HepG2 (cell line): Measurements from ENCODE around the gene ZBTB32. TPM values are rescaled to one million over a fixed set of nuclear protein-coding genes. Genes with fewer than 3 reads are reported as not detected.

Experiments used
- BCL3 ChIP-seq: sonication (generic); formaldehyde crosslinking; IDR thresholded peaks from 2 replicates; pipeline ENCODE4 v1.5.1; 2020; ENCODE audit warnings: mild to moderate bottlenecking, missing genetic modification reagents, moderate library complexity
- DNMT3B ChIP-seq: conservative IDR thresholded peaks from 2 replicates; pipeline ENCODE4 v1.6.1; 2016; ENCODE audit warnings: missing biosample characterization, control low read depth
- HNRNPLL ChIP-seq: fragments of 200-400 bp; formaldehyde crosslinking; IDR thresholded peaks from 2 replicates; pipeline ENCODE4 v1.6.1; 2017; ENCODE audit warnings: mild to moderate bottlenecking, low read depth, low read length; ENCODE audit not compliant: poor library complexity, severe bottlenecking
- IRF1 ChIP-seq: sonication (generic); formaldehyde crosslinking; IDR thresholded peaks from 2 replicates; pipeline ENCODE4 v1.4.0; 2020; ENCODE audit warnings: low read depth, mild to moderate bottlenecking, missing genetic modification reagents
- NCOA1 ChIP-seq: sonication (generic); formaldehyde crosslinking; IDR thresholded peaks from 2 replicates; pipeline ENCODE4 v1.9.0; 2021; ENCODE audit warnings: missing genetic modification reagents
- PCBP2 ChIP-seq: fragments of 200-400 bp; formaldehyde crosslinking; optimal IDR thresholded peaks from 2 replicates; pipeline ENCODE3; 2018; ENCODE audit warnings: low read length, low read depth; ENCODE audit not compliant: poor library complexity, severe bottlenecking
- TARDBP ChIP-seq: sonication (generic); formaldehyde crosslinking; IDR thresholded peaks from 2 replicates; pipeline ENCODE4 v1.8.0; 2022; ENCODE audit warnings: mild to moderate bottlenecking, missing genetic modification reagents
- U2AF2 ChIP-seq: fragments of 200-400 bp; formaldehyde crosslinking; IDR thresholded peaks from 2 replicates; pipeline ENCODE4 v1.6.1; 2017; ENCODE audit warnings: low read depth, mild to moderate bottlenecking, low read length
- ZFP1 ChIP-seq: IDR thresholded peaks from 2 replicates; pipeline ENCODE4 v1.6.1; 2016
- ZNF543 ChIP-seq: sonication (generic); formaldehyde crosslinking; IDR thresholded peaks from 2 replicates; pipeline ENCODE4 v1.4.0; 2020; ENCODE audit warnings: mild to moderate bottlenecking, missing genetic modification reagents
- ZNF615 ChIP-seq: sonication (generic); formaldehyde crosslinking; IDR thresholded peaks from 2 replicates; pipeline ENCODE4 v1.5.0; 2020; ENCODE audit warnings: mild to moderate bottlenecking, missing genetic modification reagents, borderline replicate concordance
- ZNF772 ChIP-seq: sonication (generic); formaldehyde crosslinking; IDR thresholded peaks from 2 replicates; pipeline ENCODE4 v1.5.0; 2020; ENCODE audit warnings: mild to moderate bottlenecking, missing genetic modification reagents
- ZNF780A ChIP-seq: sonication (generic); formaldehyde crosslinking; IDR thresholded peaks from 2 replicates; pipeline ENCODE4 v1.8.0; 2022; ENCODE audit warnings: mild to moderate bottlenecking, missing genetic modification reagents, moderate library complexity
- ZZZ3 ChIP-seq: sonication (generic); formaldehyde crosslinking; IDR thresholded peaks from 2 replicates; pipeline ENCODE4 v1.4.0; 2020; ENCODE audit warnings: missing genetic modification reagents, mild to moderate bottlenecking, borderline replicate concordance
- polyA plus RNA-seq, 8 experiments: library from polyadenylated mRNA; depleted of rRNA in 3 of 8; stranded (reverse) in 7 of 8; unstranded in 1 of 8; fragments of >200 nt; fragmentation: Illumina TruSeq in 4 of 8; extraction: Trizol in 4 of 8; gene quantifications; 2 replicates each; pipeline versions ENCODE4 v1.2.1 to v1.2.3, GENCODE V29; 2011 to 2016; ENCODE audit warnings: low read depth in 4 of 8, missing spikeins in 1 of 8, mixed read lengths in 1 of 8; ENCODE audit not compliant: insufficient read depth in 1 of 8
- total RNA-seq, 5 experiments: library from RNA; depleted of rRNA; stranded (reverse); fragments of >200 nt; fragmentation: Illumina TruSeq; extraction: Trizol; gene quantifications; 2 replicates each; pipeline ENCODE4 v1.2.3, GENCODE V29; 2016; ENCODE audit warnings: low read depth in 1 of 5
- TF ChIP-seq, protein P1 (sequence below): sonication (generic); formaldehyde crosslinking; IDR thresholded peaks from 2 replicates; pipeline ENCODE4 v1.5.0; 2020; ENCODE audit warnings: mild to moderate bottlenecking, low read depth, missing genetic modification reagents, borderline replicate concordance
- TF ChIP-seq, protein P2 (sequence below): sonication (generic); formaldehyde crosslinking; IDR thresholded peaks from 2 replicates; pipeline ENCODE4 v1.5.1; 2020; ENCODE audit warnings: mild to moderate bottlenecking, missing genetic modification reagents, moderate library complexity
- TF ChIP-seq, protein P3 (sequence below): sonication (generic); formaldehyde crosslinking; IDR thresholded peaks from 2 replicates; pipeline ENCODE4 v1.8.0; 2022; ENCODE audit warnings: low read depth, missing genetic modification reagents
- TF ChIP-seq, protein P4 (sequence below): sonication (generic); formaldehyde crosslinking; IDR thresholded peaks from 2 replicates; pipeline ENCODE4 v1.5.0; 2020; ENCODE audit warnings: mild to moderate bottlenecking, missing genetic modification reagents

ZBTB32 gene
- total and polyA plus RNA-seq, 2 of the 13 experiments (the other 11 are each of a cell fraction or from before 2014, with no cell fraction given): not detected

DNA sequence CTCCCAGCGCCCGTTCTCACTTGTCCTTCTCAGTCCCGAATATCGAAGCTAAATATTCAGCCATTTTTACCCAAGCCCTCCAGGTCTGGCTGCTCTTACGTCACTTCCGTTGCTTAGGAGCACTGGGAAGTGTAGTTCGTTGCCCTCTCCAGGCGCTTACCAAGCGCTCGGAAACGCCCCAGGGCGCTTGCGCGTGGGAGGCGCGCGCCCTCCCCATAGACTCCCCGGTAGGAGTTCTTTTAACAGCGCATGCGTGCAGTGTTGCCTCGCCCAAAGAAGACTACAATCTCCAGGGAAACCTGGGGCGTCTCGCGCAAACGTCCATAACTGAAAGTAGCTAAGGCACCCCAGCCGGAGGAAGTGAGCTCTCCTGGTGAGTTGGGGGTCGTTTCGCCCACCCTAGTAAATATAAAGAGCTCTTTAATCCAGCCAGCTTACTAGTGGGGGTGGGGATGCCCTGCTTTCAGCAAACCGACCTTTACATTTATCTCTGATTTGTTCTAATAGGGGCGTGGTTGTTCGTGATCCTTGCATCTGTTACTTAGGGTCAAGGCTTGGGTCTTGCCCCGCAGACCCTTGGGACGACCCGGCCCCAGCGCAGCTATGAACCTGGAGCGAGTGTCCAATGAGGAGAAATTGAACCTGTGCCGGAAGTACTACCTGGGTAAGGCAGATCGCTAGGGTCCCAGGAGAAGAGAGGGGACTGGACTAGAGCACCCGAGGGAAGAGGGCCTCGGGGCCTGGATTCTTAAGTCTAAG is 41.1 kb downstream of the ZBTB32 start, which contains the start of the genes PSENEN and U2AF1L4 (continued):
- TF ChIP-seq, protein P1, sequence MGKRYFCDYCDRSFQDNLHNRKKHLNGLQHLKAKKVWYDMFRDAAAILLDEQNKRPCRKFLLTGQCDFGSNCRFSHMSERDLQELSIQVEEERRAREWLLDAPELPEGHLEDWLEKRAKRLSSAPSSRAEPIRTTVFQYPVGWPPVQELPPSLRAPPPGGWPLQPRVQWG (CRISPR knock-in tag): no peak
- TF ChIP-seq HNRNPLL (peak; percentile 41), IRF1 (CRISPR knock-in tag) (no peak), ZFP1 (CRISPR knock-in tag) (no peak), ZZZ3 (CRISPR knock-in tag) (no peak), U2AF2 (no peak), NCOA1 (CRISPR knock-in tag) (no peak), ZNF780A (CRISPR knock-in tag) (no peak), DNMT3B (CRISPR knock-in tag) (no peak), PCBP2 (no peak), ZNF543 (CRISPR knock-in tag) (no peak), TARDBP (CRISPR knock-in tag) (no peak), BCL3 (CRISPR knock-in tag) (0 out of 2 replicates have a peak, but pooled peaks have one; percentile 22), ZNF615 (CRISPR knock-in tag) (no peak), ZNF772 (no peak)
- TF ChIP-seq, protein P2, sequence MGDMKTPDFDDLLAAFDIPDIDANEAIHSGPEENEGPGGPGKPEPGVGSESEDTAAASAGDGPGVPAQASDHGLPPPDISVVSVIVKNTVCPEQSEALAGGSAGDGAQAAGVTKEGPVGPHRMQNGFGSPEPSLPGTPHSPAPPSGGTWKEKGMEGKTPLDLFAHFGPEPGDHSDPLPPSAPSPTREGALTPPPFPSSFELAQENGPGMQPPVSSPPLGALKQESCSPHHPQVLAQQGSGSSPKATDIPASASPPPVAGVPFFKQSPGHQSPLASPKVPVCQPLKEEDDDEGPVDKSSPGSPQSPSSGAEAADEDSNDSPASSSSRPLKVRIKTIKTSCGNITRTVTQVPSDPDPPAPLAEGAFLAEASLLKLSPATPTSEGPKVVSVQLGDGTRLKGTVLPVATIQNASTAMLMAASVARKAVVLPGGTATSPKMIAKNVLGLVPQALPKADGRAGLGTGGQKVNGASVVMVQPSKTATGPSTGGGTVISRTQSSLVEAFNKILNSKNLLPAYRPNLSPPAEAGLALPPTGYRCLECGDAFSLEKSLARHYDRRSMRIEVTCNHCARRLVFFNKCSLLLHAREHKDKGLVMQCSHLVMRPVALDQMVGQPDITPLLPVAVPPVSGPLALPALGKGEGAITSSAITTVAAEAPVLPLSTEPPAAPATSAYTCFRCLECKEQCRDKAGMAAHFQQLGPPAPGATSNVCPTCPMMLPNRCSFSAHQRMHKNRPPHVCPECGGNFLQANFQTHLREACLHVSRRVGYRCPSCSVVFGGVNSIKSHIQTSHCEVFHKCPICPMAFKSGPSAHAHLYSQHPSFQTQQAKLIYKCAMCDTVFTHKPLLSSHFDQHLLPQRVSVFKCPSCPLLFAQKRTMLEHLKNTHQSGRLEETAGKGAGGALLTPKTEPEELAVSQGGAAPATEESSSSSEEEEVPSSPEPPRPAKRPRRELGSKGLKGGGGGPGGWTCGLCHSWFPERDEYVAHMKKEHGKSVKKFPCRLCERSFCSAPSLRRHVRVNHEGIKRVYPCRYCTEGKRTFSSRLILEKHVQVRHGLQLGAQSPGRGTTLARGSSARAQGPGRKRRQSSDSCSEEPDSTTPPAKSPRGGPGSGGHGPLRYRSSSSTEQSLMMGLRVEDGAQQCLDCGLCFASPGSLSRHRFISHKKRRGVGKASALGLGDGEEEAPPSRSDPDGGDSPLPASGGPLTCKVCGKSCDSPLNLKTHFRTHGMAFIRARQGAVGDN: no peak; the same call in 1 of the 2 replicates
- TF ChIP-seq, protein P3, sequence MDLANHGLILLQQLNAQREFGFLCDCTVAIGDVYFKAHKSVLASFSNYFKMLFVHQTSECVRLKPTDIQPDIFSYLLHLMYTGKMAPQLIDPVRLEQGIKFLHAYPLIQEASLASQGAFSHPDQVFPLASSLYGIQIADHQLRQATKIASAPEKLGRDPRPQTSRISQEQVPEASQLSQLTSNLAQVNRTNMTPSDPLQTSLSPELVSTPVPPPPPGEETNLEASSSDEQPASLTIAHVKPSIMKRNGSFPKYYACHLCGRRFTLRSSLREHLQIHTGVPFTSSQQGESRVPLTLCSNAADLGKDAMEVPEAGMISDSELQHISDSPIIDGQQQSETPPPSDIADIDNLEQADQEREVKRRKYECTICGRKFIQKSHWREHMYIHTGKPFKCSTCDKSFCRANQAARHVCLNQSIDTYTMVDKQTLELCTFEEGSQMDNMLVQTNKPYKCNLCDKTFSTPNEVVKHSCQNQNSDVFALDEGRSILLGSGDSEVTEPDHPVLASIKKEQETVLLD: no peak
- TF ChIP-seq, protein P4, sequence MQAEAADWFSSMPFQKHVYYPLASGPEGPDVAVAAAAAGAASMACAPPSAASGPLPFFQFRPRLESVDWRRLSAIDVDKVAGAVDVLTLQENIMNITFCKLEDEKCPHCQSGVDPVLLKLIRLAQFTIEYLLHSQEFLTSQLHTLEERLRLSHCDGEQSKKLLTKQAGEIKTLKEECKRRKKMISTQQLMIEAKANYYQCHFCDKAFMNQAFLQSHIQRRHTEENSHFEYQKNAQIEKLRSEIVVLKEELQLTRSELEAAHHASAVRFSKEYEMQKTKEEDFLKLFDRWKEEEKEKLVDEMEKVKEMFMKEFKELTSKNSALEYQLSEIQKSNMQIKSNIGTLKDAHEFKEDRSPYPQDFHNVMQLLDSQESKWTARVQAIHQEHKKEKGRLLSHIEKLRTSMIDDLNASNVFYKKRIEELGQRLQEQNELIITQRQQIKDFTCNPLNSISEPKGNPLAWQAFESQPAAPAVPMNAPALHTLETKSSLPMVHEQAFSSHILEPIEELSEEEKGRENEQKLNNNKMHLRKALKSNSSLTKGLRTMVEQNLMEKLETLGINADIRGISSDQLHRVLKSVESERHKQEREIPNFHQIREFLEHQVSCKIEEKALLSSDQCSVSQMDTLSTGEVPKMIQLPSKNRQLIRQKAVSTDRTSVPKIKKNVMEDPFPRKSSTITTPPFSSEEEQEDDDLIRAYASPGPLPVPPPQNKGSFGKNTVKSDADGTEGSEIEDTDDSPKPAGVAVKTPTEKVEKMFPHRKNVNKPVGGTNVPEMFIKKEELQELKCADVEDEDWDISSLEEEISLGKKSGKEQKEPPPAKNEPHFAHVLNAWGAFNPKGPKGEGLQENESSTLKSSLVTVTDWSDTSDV: no peak
